Fibroblast of pulmonary artery (primary cell): Measurements from ENCODE around the gene NRP2.
A peak's percentile ranks its signal among the peaks of the same experiment; 100 is the strongest.

Source experiments
- DNase-seq: peaks from one replicate; pipeline ENCODE4 v3.0.0-alpha.2; 2010; ENCODE audit warnings: low read depth
- H3K4me3 ChIP-seq: replicated peaks from 2 replicates; pipeline ENCODE4 v1.5.1; 2011; ENCODE audit warnings: low read depth, mild to moderate bottlenecking, control low read depth, low read length, moderate library complexity
- TF ChIP-seq, protein P1 (sequence below): IDR thresholded peaks from 2 replicates; pipeline ENCODE4 v1.5.1; 2011; ENCODE audit warnings: mild to moderate bottlenecking, control low read depth, low read length, inconsistent platforms; ENCODE audit errors: missing control alignments

Gene NRP2

DNA sequence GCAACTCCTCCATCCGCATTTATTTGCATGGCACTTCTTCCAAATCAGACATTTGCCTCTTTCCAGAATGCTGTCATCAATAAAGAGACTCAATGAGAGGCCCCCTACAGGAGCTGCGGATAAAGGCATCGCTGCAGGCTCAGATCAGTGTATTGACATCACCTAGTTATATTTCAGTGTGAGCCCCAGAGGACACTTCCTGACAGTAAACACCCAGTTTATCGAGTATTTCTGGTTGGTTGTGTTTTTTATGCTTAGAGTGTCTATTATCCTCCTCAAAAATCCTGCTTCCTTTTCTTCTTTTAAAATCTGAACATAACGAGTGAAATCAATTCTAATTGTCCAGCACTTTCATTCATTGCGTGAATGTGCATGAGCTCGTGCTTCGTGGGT lies 38.8 kb downstream of the NRP2 start:
- DNase-seq = no peak
- no peak overlapping the region for H3K4me3 ChIP-seq
- TF ChIP-seq, protein P1, sequence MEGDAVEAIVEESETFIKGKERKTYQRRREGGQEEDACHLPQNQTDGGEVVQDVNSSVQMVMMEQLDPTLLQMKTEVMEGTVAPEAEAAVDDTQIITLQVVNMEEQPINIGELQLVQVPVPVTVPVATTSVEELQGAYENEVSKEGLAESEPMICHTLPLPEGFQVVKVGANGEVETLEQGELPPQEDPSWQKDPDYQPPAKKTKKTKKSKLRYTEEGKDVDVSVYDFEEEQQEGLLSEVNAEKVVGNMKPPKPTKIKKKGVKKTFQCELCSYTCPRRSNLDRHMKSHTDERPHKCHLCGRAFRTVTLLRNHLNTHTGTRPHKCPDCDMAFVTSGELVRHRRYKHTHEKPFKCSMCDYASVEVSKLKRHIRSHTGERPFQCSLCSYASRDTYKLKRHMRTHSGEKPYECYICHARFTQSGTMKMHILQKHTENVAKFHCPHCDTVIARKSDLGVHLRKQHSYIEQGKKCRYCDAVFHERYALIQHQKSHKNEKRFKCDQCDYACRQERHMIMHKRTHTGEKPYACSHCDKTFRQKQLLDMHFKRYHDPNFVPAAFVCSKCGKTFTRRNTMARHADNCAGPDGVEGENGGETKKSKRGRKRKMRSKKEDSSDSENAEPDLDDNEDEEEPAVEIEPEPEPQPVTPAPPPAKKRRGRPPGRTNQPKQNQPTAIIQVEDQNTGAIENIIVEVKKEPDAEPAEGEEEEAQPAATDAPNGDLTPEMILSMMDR = peak; percentile 26

DNA sequence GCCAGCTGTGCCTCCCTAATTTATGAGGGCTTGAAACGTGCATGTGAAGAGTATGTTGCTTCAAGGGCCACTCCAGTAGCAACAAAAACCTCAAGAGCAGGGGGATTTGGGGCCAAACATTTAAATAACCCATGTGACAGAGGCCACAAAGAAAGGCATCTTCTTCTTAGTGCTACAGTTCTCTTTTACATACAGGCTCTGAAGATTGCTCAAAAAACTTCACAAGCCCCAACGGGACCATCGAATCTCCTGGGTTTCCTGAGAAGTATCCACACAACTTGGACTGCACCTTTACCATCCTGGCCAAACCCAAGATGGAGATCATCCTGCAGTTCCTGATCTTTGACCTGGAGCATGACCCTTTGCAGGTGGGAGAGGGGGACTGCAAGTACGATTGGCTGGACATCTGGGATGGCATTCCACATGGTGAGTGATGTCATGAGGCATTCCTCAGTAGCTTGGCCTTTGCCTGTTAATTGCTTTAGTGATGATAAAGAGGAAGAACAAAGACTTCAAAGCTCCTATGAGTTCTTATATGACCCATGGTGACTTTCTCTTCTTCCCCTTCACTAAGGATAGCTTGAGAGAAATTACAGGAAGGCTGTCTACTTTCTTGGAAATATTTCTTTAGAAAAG lies 40.1 kb downstream of the NRP2 start:
- no peak overlapping the region for H3K4me3 ChIP-seq
- TF ChIP-seq, protein P1 = no peak
- no peak for DNase-seq

DNA sequence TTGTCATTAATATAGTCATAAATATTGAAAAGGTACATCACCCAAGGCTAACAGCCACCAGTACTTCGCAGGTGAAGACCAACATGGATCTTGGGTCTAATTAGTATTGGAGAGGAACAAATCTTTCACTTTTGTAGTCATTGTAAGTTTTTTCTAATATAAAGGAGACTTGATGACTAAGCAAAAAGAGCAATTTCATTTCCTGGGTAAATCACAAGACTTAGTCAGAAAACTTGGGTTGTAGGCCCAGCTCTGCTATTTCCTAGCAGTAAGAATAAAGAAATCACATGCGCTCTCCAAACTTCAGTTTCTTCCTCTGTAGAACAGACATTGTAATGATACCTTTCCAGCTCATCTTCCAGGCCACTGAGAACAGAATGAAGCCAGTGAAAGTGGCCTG lies 40.9 kb downstream of the NRP2 start:
- TF ChIP-seq, protein P1 = no peak
- peak; percentile 57 for DNase-seq
- H3K4me3 ChIP-seq = no peak overlapping the region

DNA sequence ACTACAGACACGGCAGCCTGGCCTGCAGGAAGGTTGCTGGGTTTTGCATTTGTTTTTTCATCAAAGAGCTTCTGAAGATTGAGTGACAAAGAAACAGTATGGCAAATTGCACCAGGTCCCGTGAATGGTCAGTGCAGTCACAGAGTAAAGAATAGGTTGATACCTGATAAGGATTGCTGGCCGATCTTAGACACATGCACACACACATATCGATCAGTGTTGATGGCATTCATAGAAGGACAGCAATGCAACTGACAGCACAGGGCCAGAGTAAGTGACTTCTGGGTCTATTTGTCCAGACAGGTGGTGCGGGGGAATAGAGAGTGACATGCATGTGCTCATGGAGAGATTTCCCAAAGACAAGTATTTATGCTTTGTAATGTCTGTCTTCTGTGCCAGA lies 42.8 kb downstream of the NRP2 start:
- TF ChIP-seq, protein P1 = no peak
- no peak overlapping the region for H3K4me3 ChIP-seq
- DNase-seq = no peak

DNA sequence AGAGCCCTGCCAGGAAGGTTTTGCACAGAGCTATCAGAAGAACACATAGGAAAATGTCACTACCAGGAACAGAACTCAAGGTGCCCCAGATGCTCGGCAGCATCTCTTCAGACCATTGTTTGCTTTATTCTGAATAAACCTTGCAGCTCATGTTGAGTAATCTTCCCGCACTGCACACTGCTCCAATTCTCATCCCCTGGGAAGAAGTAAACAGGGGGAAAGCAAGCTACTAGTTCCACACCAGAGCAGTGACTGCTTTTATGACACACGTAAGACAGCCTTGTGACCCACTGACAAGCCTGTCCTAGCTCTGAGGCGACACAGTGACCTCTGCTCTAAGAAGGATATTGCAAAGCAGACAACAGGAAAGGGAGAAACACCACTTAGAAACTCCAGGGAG lies 44.2 kb downstream of the NRP2 start:
- TF ChIP-seq, protein P1 = no peak

DNA sequence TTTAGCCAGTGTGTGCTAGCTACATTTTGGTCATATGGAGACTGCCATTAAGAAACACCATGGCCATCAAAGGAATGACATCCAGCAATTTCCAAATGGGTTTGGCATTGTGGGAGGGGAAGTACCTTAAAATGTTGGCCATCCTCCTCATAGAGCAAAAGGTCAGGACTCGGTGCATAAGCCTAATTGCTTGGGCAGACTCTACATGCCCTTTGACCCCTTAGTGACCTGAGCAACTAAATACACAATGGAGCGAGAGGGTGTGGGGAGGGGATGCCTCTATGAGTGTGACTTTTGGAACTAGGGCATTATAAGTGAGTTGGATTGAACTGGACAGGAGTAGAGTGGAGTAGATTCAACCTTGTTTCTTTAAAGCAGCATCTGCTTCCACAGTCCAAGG lies 44.9 kb downstream of the NRP2 start:
- no peak overlapping the region for H3K4me3 ChIP-seq
- TF ChIP-seq, protein P1 = no peak
- DNase-seq = no peak

More for the DNA sequence above, 44.2 kb downstream of the NRP2 start:
- no peak overlapping the region for H3K4me3 ChIP-seq
- DNase-seq = no peak

DNA sequence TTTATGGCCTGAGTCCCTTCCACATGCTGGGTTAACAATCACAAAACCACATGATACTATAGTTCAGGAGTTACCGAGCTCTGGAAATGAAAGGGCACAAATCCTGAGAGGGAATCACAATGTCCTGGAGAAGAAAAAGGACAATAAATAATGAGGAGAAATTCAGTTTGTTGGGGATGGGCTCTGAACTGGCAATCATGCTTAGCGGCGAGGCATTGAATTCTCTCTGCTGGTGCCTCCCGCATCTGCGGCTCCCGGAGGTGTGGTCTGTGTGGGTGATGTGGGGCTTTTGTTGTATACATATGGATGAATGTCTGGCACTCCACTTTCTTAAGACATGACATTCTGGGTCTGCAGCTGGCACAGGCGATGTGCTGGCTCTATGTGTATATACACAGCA lies 46.1 kb downstream of the NRP2 start:
- DNase-seq = no peak
- no peak overlapping the region for H3K4me3 ChIP-seq
- TF ChIP-seq, protein P1 = no peak
